ENCODE results near the gene TARBP2.
"Not testable (repeated sequence)": the region's sequence is repeated elsewhere in the genome, so short reads cannot be mapped to it uniquely, and the experiment has no call there.

- TF ChIP-seq CTCF, POLR2A (IDR thresholded peaks at IDR 0.05): not testable (repeated sequence)
Observed at GRCh38 chr12:53548354-53548753, 47.3 kb downstream of the TARBP2 start.
